ENCODE data around the gene ZFYVE16.

ZFYVE16 gene

DNA sequence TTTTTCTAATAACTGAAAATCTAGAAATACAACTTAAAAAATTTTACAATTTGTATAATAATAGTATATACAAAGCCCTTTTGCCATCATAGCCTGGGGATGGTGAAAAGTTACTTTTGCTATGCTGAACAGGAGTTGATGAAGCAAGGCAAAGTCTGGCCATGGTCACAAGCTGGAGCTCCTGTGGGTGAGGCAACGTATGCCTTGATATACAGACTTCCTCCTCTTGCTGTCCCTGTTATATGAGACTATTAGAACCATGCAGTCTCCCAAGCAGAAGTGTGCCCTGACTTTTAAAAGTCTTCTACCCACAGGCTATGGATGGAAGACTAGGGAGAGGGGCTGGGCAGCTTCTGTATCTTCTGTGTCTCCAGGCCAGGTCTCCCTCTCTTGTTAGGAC lies 95.8 kb downstream of the ZFYVE16 start:
- no peak for DNase-seq (ENCODE audit: low spot score)
- in situ Hi-C loops (cut with MboI; ENCODE audit: low pct_unique_long_range_greater_than_20kb, low sequenced_read_pairs, unreplicated experiment): no loop called here
- TF ChIP-seq, protein P1, sequence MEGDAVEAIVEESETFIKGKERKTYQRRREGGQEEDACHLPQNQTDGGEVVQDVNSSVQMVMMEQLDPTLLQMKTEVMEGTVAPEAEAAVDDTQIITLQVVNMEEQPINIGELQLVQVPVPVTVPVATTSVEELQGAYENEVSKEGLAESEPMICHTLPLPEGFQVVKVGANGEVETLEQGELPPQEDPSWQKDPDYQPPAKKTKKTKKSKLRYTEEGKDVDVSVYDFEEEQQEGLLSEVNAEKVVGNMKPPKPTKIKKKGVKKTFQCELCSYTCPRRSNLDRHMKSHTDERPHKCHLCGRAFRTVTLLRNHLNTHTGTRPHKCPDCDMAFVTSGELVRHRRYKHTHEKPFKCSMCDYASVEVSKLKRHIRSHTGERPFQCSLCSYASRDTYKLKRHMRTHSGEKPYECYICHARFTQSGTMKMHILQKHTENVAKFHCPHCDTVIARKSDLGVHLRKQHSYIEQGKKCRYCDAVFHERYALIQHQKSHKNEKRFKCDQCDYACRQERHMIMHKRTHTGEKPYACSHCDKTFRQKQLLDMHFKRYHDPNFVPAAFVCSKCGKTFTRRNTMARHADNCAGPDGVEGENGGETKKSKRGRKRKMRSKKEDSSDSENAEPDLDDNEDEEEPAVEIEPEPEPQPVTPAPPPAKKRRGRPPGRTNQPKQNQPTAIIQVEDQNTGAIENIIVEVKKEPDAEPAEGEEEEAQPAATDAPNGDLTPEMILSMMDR (IDR thresholded peaks at IDR 0.05; ENCODE audit: extremely low read depth, insufficient read depth, missing control alignments): no peak

DNA sequence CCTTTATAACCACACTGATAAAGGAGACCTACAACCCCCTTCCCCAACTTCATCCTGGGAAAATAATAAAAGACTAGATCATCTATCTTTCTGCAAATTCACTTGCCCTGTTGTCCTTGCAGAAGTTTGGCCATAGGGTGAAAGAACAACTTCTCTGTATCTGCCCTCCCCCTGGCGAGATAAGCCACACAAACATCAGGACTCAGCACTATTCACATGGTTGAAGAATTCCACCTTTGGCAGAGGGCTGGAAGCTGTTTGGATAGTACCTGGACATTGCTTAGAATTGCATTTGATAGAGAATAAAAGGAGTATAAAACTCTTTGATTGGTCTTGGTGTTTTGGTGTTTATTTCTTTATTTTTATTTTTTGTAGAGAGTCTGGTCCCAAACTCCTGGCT lies 97.0 kb downstream of the ZFYVE16 start:
- in situ Hi-C loops (cut with MboI; ENCODE audit: low pct_unique_long_range_greater_than_20kb, low sequenced_read_pairs, unreplicated experiment): no loop called here
- TF ChIP-seq, protein P1 (IDR thresholded peaks at IDR 0.05; ENCODE audit: extremely low read depth, insufficient read depth, missing control alignments): no peak
- no peak for DNase-seq (ENCODE audit: low spot score)

DNA sequence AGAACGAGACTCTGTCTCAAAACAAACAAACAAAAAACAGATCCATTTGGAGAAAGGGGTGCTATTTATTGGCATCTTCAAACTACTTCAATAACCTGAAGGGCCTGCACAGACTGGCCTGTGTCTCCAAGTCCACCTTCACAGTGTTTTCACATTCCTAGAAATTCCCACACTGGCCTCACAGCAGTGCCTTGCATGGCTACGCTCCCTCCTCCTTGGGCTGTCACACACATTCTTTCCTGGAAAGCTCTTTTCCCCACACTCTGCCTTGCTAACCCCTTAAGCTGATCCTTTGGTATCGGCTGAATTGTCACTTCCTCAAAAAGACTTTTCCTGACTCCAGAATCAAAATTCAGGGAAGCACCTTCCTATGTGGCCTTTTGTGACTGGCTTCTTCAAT lies 99.8 kb downstream of the ZFYVE16 start:
- DNase-seq (ENCODE audit: low spot score): no peak
- TF ChIP-seq, protein P1 (IDR thresholded peaks at IDR 0.05; ENCODE audit: extremely low read depth, insufficient read depth, missing control alignments): no peak
- in situ Hi-C loops (cut with MboI; ENCODE audit: low pct_unique_long_range_greater_than_20kb, low sequenced_read_pairs, unreplicated experiment): no loop called here

DNA sequence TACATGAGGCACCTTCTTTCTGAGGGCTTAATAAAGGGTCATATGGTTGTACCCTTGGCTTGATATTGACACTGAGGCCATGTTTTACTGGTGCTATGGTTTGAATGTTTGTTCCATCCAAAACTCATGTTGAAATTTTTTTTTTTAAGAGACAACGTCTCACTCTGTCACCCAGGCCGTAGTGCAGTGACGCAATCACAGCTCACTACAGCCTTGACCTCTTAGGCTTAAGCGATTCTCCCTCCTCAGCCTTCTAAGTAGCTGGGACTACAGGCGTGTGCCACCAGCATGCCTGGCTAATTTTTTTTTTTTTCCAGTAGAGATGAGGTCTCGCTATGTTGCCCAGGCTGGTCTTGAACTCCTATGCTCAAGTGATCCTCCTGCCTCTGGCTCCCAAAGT lies 101.0 kb downstream of the ZFYVE16 start:
- in situ Hi-C loops (cut with MboI; ENCODE audit: low pct_unique_long_range_greater_than_20kb, low sequenced_read_pairs, unreplicated experiment): no loop called here
- TF ChIP-seq, protein P1 (IDR thresholded peaks at IDR 0.05; ENCODE audit: extremely low read depth, insufficient read depth, missing control alignments): no peak
- DNase-seq (ENCODE audit: low spot score): no peak

DNA sequence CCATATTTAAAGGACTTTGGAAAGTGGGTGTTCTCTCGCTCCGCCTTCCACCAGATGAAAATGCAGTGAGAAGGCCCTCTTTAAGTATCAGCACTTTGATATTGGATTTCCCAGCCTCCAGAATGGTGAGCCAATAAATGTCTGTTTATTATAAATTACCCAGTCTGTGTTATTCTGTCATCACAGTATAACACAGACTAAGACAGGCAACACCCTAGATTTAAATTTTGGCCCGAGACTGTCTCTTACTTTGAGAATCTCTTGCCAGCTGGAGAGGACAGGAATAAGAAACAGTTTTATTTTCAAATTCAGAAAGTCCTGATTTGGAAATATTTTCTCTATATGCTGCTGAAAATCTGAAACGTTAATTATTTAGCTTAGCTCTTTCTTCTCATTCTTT lies 101.5 kb downstream of the ZFYVE16 start:
- in situ Hi-C loops (cut with MboI; ENCODE audit: low pct_unique_long_range_greater_than_20kb, low sequenced_read_pairs, unreplicated experiment): no loop called here
- DNase-seq (ENCODE audit: low spot score): no peak
- TF ChIP-seq, protein P1 (IDR thresholded peaks at IDR 0.05; ENCODE audit: extremely low read depth, insufficient read depth, missing control alignments): no peak

DNA sequence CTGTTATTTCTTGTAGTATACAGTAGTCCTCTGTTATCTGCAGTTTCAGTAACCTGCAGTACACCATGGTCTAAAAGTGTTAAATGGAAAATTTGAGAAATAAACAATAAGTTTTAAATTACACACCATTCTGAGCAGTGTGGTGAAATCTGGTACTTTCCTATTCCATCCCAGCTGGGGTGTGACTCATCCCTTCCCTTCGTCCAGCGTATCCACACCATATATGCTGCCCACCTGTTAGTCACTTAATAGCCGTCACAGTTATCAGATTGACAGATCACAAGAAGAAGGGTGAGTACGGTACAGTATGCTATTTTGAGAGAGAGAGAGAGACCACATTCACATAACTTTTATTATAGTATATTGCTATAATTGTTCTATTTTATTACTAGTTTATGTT lies 109.0 kb downstream of the ZFYVE16 start:
- no peak for DNase-seq (ENCODE audit: low spot score)
- in situ Hi-C loops (cut with MboI; ENCODE audit: low pct_unique_long_range_greater_than_20kb, low sequenced_read_pairs, unreplicated experiment): no loop called here
- TF ChIP-seq, protein P1 (IDR thresholded peaks at IDR 0.05; ENCODE audit: extremely low read depth, insufficient read depth, missing control alignments): no peak

Measured in GM13977 (cell line).